Pulmonary artery endothelial cell (primary cell): ENCODE results near the gene ADAMTS3. TPM values are rescaled to one million over a fixed set of nuclear protein-coding genes. Genes with fewer than 3 reads are reported as not detected.

Experiments
- DNase-seq: peaks from one replicate; pipeline ENCODE4 v3.0.0-alpha.2; 2011; ENCODE audit warnings: low read depth, low spot score
- total RNA-seq: library from RNA; depleted of rRNA; stranded (reverse); fragments of >200 nt; gene quantifications from 2 replicates; pipeline ENCODE4 v1.2.3, GENCODE V29; 2014

ADAMTS3 gene
- 5.2 and 5.7 TPM in 2 replicates for total RNA-seq

- DNase-seq, result no peak
Measured at GRCh38 chr4:72568959-72569718, at the start of gene ADAMTS3. Gene ADAMTS3, minus strand, starts transcription at chr4:72569221. Its CDS starts 459 bp downstream, at chr4:72568762.

- DNase-seq, result no peak
Measured at GRCh38 chr4:72613959-72614358, 44.9 kb upstream of the ADAMTS3 start.

- no peak for DNase-seq
Measured at GRCh38 chr4:72606751-72607150, 37.7 kb upstream of the ADAMTS3 start.

- DNase-seq, result no peak
Measured at GRCh38 chr4:72604324-72604723, 35.3 kb upstream of the ADAMTS3 start.

- no peak for DNase-seq
Measured at GRCh38 chr4:72602396-72603376, 33.7 kb upstream of the ADAMTS3 start.

- no peak for DNase-seq
Measured at GRCh38 chr4:72591547-72592454, 22.8 kb upstream of the ADAMTS3 start.

- DNase-seq, result no peak
Measured at GRCh38 chr4:72587334-72587733, 18.3 kb upstream of the ADAMTS3 start.

- DNase-seq, result no peak
Measured at GRCh38 chr4:72582853-72583252, 13.8 kb upstream of the ADAMTS3 start.

- no peak for DNase-seq
Measured at GRCh38 chr4:72577211-72577610, 8.2 kb upstream of the ADAMTS3 start.

- DNase-seq, result no peak
Measured at GRCh38 chr4:72571337-72571736, 2.3 kb upstream of the ADAMTS3 start.

- no peak for DNase-seq
Measured at GRCh38 chr4:72569719-72570235, 756 bp upstream of the ADAMTS3 start.

- DNase-seq, result no peak
Measured at GRCh38 chr4:72567821-72568675, 973 bp downstream of the ADAMTS3 start.

- DNase-seq, result no peak
Measured at GRCh38 chr4:72567036-72567435, 2.0 kb downstream of the ADAMTS3 start.

- DNase-seq, result no peak
Measured at GRCh38 chr4:72566464-72566972, 2.5 kb downstream of the ADAMTS3 start.

GRCh38 chr4:72564789-72565188, 4.2 kb downstream of the ADAMTS3 start:
- no peak for DNase-seq

- no peak for DNase-seq
Measured at GRCh38 chr4:72564184-72564583, 4.8 kb downstream of the ADAMTS3 start.

- no peak for DNase-seq
Measured at GRCh38 chr4:72558655-72559054, 10.4 kb downstream of the ADAMTS3 start.

- DNase-seq, result no peak
Measured at GRCh38 chr4:72557021-72557420, 12.0 kb downstream of the ADAMTS3 start.

GRCh38 chr4:72555377-72555831, 13.6 kb downstream of the ADAMTS3 start:
- no peak for DNase-seq
